DMS 273 treated with DMSO at 0.1 percent for 48 hours (cell line): ENCODE measurements around the gene AGAP3.
A peak's percentile ranks its signal among the peaks of the same experiment; 100 is the strongest.

ENCODE experiments used
- DNase-seq: peaks from one replicate; lab custom pipeline; 2025; lab: John Stamatoyannopoulos, UW

The AGAP3 gene

DNA sequence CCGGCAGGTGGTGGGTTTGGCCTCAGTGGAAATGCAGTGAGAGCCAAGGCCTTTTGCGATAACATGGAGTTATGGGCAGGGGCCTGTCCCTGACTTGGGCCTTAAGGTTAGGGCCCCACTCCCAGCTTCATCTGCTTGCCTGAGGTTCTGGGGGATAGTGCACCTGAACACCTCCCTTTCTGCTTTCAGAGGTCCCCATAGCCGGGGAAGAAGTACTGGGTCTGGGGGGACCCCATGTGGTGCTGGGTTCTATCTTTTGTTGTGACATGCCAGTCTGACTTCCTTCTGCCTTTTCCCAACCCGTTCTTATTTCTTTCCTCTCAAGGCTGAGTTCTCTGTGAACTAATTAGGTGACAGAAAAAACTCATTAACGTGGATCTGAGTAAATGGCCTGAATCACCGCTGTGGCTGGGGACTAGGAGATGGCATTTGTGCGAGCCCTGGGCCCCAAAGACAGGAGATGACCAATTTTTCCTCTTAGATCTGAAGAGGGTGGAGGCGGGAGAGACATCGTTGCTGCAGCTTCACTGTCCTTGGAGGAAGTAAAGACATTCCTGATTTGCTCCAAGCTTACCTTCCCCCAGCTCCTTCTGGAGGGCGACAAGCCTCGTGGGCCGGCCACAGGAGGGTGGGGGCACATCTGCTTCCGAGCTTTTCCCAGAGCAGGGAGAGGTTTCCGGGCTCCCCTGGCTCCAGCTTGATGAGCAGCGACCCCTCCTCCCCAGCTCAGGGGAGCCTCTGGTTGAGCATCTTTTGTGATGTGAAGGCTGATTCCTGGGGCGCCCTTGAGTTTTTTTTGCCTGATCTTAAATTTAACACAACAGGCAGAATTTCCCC, 2.0 kb downstream of the AGAP3 start:
- DNase-seq: no peak

DNA sequence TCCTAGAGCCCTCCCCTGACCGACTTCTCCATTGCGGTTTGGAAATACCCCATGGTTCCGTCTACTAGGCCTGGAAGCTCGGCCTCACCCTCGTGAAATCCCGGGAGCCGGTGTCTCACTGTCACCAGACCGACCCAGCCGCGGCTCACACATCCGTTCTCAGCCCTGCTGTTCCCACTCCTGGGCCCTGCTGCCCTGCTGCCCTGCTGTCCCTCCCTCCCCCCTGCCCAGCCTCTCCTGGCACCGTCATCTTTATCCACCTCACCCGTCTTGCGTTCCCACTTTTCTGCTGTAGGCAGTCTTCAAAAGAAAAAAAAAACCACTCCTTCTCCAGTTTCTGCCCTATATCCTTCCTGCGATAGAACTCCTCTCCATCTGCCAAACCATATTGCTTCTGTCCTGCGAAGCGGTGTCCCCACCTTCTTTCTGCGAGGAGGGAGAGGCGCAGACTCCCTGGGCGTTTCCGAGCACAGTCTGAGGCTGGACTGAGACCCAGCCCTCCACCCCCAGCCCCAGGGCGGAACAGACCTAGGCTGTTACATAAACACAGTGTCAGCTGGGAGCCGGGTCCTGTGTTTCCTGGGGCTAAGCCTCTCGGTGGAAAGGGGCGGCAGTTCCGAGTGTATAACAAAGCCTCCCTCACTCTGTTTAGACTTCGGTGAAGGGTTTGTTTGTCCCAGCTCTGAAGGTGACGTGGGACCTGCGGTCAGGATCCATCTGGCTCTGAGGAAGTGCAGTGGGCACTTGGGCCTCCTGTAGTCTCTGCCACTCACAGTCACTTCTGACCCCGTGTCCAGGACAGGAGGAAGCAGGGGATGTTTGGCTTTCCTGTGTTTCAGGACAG, 2.8 kb downstream of the AGAP3 start:
- DNase-seq: peak; percentile 95

DNA sequence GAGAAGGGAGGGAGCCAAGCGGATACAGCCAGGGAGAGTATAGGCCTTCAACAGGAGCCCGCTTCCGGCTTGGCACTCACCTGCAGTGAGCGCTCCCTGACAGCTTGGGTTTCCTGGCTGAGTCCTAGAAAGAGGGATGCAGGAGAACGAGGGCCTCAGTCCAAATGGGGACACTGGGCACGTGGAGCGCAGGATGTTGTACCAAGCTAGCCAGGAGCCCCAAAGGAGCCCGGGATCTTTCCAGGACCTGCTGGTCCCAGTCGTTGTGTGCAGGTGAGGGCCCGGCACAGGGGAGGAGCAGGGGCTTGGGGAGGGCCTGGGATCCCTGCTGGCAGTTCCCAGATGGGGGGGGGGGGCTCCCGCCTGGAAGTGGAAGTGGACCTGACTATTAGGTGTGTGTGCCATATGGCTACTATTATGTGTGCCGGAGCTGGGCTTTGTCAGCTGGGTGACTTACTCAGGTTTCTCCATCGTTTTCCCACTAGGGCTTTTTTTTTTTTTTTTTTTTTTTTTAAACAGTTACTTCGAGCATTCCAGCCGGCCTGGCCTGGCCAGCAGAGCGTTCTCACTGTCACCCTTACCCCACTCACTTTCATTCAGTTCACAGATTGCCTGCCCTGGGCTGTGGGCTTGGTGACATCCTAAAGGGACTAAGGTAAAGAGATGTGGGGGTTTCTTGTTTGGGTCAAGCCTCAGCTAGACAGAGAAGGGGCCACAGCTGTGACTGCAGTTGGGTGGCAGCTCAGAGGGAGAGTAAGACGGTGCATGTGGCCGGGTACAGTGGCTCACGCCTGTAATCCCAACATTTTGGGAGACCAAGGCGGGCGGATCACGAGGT, 3.8 kb downstream of the AGAP3 start:
- DNase-seq: peak; percentile 80

DNA sequence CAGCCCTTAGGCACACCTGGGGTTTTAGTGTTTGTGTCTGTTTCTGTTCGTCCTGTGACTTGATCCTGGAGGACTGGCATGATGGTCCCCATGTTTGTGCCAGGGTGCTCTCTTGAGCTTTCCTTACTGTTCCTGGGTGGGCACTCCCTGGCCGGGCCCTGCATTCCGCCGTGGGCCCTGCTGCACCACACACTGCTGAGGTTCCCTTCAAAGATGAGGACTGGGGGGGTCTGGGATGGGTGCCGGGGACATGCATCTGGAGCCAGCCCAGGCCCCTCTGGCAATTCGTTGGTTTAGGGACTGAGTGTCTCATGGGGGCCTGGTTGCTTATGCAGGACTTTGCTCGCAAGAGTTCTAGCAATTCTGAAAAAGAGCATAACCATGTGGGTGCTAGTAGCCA, 4.7 kb downstream of the AGAP3 start:
- no peak for DNase-seq

DNA sequence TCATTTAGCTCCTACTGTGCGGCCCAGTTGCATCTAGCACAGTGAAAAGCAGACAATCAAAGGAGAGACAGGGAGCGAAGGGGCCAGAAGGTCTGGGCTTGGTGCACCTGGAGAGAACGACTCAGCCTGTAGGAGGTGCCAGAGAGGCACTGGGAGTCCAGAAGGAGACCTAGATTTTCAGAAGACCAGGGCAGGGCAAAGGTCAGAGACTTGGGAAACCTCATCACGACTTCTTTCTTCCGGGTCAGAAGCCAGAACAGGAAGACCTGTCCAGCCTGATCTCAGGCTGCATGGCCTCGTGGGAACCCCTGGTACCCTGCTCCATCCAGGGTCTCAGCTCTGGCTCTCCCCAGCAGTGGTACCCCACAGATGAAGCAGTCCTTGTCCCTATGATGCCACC, 5.2 kb downstream of the AGAP3 start:
- DNase-seq: no peak

DNA sequence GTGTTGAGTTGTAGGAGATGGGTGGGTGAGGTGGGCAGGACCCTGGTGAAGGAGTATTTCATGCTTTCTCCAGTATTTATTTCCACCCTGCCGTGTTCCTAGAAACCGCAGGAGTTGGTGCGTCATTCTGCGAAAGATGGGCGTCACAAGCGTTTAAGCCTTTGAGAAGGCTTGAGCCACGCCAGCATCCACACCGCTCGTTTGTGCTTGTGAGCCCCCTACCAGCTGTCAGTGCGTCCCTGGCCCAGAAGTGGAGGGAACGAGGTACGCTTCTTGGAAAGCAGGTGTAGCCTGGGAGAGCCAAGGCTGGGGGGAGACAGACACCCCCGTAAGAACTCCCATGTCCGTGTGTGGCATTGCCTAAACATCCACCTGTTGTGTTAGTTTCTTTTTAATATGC, 5.7 kb downstream of the AGAP3 start:
- no peak for DNase-seq

DNA sequence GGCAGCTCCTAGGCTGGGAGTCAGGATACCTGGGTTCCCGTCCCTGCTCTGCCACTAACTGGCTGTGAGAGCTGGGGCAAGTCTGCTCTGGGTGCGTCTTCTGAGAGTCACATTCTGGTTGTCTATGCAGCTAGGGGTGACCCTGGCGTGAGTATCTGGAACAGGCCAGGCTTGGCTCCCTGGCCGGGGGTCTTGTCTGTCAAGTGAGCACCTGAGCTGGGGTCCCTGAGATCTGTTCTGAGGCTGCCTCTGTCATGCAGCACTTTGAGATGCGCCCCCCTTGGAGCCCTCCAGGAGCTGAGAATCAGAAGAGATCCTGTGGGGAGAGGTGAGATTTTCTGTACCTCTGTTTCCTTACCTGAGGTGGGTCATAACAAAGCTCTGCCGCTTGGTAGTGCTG, 7.5 kb downstream of the AGAP3 start:
- no peak for DNase-seq

DNA sequence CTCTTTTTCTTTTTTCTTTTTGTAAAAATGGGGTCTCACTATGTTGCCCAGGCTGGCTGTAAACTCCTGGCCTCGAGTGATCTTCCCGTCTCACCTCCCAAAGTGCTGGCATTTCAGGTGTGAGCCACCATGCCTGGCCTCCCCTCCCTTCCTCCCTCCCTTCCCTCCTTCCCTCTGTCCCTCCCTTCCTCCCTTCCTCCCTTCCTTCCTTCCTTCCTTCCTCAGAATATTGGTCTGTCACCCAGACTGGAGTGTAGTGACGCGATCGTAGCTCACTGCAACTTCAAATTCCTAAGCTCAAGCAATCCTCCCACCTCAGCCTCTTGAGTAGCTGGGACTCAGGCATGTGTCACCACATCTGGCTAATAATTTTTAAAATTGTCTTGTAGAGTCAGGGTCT, 8.4 kb downstream of the AGAP3 start:
- DNase-seq: no peak

DNA sequence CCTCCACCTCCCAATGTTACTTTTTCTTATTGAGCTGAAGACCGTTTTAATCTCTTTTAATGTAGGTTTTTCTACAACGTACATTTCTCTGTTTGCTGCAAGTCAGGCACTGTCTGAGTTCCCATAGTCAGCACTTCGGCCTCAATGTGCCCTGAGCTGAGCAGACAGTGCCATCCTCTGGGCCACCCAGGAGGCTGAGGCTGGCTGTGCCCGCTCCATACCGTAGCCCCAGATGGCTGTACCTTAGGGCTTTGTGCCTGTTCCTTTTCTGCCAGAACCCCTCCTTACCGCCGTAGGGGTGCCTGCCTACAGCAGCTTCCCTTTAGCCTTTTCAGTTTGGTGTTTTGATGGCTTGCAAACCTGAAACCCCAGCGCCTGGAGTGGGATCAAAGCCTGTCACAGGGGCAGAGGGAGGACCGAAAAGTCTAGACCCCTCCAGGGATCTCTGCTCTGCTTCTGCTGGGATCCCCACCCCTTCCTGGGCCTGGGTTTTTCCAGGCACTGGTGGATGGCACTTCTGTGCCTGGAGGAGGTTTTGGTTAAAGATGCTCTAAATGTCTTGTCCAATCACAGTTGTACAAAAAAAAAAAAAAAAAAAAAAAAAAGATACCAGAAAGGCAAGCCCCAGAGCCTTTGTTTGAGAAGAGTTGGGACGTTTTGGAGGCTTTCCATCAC, 9.0 kb downstream of the AGAP3 start:
- DNase-seq: no peak

DNA sequence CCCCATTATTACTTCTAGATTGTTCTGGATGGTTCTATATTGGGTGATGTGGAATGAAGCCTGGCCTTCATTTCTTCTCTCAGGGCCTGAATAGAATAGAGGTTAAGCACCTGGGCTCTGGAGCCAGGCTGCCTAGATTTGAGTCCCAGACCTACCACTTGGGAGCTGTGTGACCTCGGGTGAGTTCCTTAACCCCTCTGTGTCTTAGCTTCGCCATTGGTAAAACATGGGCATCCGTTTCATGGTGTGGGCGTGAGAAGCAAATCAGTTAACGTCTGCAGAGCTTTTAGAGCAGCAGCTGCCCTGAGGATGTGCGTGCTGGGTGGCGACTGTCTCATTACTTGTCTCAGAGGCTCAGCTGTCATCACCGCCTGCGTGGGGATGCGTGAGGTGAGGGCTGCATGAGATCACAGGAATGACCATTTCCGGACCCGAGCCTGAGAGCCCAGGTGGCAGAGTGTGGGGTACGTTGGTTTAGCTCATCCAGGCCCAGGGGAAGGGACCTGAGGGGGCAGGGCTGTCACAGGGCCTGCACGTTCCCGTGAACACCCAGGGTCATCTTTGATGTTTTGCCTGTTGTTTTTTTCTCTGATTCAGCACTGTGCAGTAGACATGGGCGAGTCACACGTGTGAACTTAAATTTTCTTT, 9.7 kb downstream of the AGAP3 start:
- DNase-seq: no peak

DNA sequence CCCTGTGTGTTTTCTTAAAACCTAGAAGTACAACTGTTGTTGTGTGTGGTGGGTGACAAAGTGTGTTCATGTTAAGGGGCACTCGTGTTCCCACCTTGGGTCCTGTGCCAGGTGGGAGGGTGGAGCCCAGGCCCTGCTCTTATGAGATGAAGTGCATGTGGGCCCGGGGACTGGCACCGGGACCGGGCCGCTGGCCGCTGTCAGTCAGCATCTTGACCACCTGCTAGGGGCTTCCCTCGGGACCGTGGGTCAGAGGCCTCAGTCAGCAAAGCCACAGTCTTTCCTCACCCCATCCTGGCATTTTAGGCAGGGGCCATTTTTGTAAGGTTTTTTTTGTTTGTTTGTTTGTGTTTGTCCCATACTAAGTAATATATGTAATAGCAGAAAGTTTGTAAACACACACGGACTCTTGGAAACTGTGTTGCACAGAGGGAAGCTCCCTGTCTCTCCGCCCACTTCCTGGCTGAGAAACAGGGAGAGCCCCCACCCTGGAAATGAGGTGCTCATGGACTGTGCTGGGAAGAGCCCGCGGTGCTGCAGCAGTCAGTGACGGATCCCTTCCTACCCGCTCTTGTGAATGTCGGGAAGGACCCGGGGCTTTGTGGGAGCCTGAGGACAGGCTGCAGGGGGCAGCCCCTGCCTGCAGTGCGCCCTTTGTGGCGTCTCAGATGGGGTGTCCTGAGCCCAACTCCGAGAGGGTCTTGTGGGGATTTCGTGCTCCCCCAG, 13.4 kb downstream of the AGAP3 start:
- no peak for DNase-seq

DNA sequence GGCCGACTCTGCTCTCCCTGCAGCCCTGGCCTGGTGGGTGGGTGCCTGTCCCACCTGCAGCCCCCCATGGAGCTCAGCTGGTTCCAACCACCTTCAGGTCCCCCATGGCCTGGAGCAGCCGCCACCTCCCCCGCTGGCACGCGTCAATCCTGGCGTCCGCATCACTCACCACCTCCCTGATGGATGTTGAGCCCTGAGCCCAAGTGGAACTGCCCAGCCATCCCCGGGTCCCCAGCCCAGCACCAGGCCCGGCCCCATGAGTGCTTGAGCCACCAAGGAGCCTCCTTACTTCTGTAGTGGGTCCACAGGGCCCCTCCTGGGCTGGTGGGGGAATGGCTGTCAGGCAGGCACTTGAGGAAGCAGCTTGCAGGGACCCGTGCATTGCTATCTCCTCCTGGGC, 14.6 kb downstream of the AGAP3 start:
- DNase-seq: no peak

DNA sequence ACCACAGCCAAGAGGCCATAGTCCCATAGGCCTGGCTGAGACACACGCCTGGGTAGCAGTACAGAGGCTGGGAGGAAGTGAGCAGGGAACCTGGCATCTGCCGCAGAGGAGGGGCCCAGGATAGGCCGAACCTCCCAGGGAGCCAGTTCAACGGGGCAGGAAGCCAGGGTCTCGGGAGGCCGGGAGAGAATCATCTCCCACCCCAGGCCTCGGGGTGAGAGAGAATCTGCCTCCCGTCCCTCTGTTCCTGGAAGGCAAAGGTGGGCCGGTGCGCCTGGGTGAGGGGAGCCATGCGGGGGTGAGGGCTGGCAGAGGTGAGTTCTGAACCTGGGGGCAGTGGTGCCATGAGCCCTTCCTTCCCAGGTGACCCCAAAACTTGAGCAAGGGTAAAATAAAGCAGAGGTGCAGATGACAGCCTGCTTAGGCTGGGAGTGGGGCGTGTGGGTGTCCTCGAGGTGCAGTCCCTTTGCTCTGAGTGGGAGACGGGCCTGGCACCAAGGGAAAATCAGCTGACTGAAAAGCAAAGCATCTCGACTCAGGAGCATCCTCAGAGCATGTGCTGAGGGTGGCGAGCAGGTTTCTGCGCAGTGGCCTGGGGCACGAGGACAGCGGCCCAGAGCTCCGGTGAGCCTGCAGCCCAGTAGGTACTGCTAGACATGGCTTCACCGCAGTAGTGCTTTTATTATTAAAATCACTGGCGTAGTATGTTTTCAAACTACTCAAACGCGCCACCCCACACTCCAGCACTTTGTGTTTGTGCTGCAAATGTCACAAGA, 15.5 kb downstream of the AGAP3 start:
- no peak for DNase-seq

DNA sequence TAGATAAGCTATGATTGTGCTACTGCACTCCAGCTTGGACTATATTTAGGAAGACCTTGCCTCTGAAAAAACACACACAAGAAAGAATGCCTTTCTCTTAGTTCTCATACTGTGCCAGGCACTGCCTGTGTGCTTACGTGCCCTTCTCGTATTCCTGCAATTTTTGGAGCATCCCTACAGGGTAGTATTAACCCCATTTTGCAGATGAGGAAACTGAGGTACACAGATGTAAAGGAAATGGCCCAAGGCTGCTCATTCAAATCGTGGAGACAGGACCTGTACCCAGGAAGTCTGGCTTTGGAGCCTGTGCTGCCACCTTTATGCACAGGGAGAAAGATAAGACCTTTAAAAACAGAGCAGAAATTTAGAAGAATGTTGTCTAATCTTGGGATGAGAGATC, 16.7 kb downstream of the AGAP3 start:
- no peak for DNase-seq

DNA sequence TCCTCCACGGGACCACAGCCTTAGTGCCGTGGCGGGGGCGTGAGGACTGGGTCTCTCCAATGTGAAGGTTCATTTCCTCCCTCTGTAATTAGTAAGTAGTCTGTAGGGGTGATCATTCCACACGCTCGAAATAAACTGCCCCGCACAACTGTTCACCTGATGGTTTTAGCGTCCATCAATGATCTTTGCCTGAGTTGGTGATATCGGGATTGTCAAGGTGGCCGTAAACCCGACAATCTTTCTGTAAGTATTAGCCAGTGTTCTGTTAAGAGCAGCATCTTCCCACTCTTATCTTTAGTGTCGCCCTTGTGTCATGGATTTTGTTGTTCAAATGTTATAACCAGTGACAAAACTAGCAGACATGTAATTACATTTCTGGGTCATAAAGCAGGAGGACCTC, 17.7 kb downstream of the AGAP3 start:
- no peak for DNase-seq

DNA sequence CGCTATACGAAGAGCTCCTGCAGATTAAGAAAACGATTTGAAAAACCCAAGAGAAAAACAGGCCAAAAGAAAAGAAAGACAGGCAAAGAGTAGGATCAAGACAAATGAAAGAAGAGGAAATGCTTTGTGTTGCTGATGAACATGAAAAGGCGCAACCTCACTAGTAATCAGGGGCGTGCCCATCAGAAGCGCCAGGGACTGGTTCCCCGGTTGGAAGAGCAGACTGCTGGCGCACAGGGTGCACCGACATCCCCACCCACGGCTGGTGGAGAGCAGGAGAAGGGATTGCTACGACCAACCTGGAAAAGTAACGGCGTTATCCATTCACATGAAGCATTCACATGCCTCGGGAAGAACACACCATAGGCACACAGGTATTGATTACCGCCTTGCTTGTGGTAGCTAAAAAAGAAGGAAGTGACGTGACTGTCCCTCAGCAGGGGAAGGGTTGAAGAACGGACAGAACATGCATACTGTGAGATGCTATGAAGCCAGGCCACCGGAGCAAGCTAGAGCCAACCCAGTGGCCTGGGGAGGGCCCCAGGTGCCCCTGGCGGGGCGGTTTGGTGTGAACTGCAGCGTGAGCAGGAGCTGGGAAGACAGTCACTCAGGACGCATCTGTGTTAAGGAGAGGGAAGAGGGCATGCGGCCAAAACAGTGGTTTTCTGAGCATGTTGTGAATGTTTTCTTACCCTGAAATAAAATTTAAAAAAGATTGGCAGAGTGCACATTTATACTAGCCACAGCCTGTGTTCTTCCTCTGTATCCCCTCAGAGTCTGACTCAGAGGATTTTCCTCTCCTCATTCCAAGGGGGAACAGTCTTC, 18.3 kb downstream of the AGAP3 start:
- DNase-seq: no peak

DNA sequence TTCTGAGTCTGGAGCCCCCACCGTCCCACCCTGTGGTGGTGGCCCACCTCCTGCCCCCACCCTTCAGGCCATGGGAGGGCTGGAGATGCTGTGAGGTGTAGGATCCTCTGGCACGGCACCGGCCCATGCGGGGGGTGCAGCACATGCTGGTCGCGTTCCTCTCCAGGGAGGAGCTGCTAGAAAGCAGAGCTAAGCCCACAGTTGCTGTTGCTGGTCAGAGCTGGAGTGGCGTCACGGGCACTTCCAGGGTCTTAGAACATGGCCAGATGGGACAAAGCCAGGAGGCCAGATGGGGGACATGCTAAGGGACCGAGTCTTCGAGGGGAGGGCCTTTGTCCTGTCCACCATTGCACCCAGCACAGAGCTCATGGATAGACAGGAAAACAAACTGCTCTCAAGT, 21.6 kb downstream of the AGAP3 start:
- DNase-seq: no peak

DNA sequence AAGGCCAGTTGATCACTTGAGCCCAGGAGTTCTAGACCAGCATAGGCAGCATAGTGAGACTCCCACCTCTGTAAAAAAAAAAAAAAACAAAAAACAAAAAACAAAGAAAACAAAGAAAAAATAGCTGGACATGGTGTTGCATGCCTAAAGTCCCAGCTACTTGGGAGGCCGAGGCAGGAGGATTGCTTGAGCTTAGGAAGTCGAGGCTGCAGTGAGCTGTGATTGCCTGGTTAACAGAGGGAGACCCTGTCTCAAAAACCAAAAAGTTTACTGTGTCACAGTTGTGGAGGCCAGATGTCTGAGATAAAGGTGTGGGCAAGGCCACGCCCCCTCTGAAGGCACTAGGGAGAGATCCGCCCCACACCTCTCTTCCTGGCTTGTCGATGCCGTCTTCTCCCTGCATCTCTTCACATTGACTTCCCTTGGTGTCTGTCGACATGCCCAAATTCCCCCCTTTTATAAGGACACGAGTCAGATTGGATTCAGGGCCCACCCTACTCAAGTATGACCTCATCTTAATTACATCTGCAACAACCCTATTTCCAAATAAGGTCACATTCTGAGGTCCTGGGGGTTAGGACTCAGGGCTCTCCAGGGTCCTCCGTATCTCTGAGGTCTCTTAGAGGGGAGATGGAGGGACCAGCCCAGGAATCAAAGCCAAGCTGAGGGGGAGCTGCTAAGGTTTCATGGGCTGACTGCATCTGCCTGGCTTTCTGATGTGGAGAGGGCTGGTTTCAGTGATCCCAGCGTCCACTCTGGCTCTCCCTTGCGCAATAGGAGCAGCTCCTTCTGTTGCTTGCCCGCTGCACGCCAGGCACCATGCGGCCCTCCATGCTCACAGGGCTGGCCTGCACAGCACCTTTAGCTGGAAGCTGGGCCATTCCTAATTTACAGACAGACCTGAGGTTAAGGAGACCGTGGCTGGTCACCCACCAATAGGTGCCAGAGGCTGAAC, 23.1 kb downstream of the AGAP3 start:
- no peak for DNase-seq
